NK-92 treated with Interleukin-12 subunit alpha and Interleukin-12 subunit beta, amount 100 ng/mL, for 24 hours (cell line): ENCODE measurements around the gene FCHO1.

Source experiments
- DNase-seq: peaks from one replicate; lab custom pipeline; 2025; lab: John Stamatoyannopoulos, UW

FCHO1 gene

GRCh38 chr19:17831419-17831888, 80.2 kb downstream of the FCHO1 start:
- no peak for DNase-seq

- DNase-seq = no peak
Measured at GRCh38 chr19:17832443-17833208, 81.3 kb downstream of the FCHO1 start.

GRCh38 chr19:17834350-17835181, 83.3 kb downstream of the FCHO1 start:
- no peak for DNase-seq

GRCh38 chr19:17835182-17836006, 84.1 kb downstream of the FCHO1 start:
- no peak for DNase-seq

- DNase-seq = no peak
Measured at GRCh38 chr19:17836530-17836929, 85.3 kb downstream of the FCHO1 start.

DNA sequence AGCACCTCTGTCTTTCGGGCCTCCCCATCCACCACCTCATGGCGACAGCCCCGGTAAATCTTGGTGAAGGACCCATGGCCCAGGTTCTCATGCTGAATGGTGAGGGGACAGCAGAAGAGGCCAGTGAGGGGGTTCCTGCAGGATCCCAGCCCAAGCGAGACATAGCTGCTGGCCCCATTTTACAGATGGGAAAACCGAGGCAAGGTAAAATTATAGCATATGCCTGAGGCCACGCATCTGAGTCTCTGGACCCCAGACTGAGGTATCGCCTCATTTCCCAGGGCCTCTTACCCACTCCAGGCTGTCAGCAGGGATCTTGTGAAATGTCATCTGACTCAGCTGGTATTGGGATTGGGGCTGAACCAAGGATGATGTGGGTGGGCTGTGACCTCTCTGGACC, 86.7 kb downstream of the FCHO1 start:
- DNase-seq = no peak
